HG03135 (cell line): ENCODE data around the gene RIPOR3.
"Not testable (repeated sequence)": the region's sequence is repeated elsewhere in the genome, so short reads cannot be mapped to it uniquely, and the experiment has no call there.

Experiments
- ATAC-seq: cut with Tn5 transposase; IDR thresholded peaks from one replicate; pipeline ENCODE4 v1.9.1; 2021; ENCODE audit warnings: mild to moderate bottlenecking, moderate library complexity; ENCODE audit not compliant: unreplicated experiment

The RIPOR3 gene

GRCh38 chr20:50578061-50578777, 113.1 kb downstream of the RIPOR3 start:
- ATAC-seq, result no peak

DNA sequence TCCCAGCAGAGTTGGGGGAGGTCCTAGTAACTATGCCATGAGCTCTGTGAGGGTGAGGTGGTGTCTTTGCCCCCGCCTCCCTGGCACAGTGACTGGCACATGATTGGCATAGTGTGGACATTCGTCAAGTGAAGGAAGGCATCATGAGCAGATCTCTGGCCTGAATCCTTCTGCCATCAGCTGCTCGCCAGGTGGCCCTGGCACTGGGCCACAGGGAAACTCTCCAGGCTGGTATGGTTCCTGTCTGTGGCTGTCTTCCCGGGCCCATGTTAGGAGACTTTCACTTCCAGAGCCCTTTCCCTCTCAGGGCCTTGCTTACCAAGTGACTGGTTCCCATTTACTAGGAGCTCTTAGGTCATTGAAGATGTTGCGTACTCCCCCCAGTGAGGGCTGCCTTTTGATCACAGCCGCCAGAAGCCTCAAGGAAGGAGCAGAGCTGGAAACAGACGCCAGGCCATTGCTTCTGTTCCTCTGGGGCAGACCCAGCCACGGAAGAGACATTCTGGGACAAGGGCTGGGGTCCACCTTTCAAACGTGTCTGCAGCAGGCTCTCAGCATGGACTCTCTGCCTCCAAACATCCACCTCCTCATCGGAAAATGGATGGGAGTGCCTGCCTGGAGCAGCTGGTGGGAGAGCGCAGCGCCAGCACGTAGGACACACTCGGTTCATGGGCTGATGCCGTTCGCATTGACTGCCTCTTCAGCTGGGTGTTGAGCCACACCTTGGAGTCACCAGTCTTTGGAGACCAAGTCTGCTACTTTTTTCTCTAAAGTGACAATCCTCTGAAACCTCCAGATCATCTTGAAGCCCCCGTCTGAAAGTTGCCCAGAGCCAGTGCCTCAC, 113.9 kb downstream of the RIPOR3 start:
- ATAC-seq, result no peak

DNA sequence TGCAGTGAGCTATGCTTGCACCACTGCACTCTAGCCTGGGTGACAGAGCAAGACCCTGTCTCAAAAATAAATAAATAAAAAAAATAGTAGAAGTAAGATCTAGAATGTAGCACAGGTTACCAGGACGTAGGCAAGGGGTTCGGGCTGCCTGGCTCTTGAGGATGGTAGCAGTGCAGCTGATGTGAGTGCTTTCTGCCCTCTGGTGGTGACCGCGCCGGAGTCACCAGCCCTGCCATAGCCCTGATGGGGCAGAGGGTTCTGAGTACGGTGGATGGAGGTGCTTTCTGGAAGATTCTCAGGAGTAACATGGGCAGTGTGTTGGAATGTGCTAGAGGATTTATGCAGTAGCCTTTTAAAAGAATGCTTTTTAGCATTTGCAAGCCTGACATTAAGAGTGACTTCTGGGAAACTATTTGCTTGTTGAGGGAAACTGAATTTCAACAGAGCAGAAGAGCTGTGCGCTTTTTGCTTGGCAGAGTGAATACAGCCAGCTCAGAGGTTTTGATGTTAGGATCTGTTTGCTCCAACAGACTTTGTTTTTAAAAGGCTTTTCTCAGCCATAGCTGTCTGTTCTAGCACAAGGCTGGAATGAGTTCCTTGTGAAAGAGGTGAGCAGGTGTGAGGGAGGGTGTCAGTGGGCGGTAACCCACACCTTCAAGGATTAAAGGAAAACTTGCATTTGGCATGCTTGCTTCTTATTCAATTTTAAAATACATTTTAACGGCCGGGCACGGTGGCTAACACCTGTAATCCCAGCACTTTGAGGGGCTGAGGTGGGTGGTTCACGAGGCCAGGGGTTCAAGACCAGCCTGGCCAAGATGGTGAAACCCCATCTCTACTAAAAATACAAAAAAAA, 115.2 kb downstream of the RIPOR3 start:
- ATAC-seq, result no peak

DNA sequence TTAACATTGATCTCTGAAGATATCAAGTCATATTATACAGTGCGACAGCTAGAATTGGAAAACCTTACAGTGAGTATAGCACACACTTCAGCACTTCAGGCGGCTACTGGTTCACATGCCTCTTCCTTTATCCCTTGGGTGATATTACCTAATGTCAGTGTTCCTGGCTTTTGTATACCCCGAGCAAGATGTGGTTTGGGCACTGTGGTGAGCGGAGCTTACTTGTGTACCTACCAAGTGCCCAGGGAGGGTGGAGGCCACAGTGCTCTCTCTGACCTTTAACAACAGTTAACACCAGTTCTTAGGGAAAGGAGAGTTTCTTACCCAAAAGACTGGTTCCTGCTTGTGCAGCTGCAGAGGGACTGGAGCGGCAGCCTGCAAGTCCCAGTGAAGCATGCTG, 116.8 kb downstream of the RIPOR3 start:
- ATAC-seq, result no peak

DNA sequence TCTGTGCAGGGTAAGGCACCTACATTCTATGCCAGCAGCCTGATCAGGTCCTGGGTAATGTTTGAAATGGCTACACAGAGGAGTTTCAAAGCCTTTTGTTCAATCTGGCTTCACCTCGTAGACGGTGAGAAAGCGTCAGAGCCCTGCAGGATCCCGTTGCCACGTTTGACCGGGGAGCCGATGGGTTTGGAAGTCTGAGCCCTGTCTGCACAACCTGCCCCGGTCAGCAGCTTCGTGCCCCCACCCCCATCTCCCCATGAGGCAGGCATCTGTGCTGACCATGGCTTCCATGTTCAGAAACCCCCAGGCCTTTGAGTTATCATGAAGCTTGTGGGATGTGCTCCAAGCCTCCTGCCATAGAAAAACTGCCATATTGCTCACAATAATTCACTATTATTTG, 117.2 kb downstream of the RIPOR3 start:
- ATAC-seq, result no peak

- no peak for ATAC-seq
These were observed 118.2 kb downstream of the RIPOR3 start for GRCh38 chr20:50572938-50573777.

- ATAC-seq, result no peak
These were observed 119.9 kb downstream of the RIPOR3 start for GRCh38 chr20:50571466-50571865.

DNA sequence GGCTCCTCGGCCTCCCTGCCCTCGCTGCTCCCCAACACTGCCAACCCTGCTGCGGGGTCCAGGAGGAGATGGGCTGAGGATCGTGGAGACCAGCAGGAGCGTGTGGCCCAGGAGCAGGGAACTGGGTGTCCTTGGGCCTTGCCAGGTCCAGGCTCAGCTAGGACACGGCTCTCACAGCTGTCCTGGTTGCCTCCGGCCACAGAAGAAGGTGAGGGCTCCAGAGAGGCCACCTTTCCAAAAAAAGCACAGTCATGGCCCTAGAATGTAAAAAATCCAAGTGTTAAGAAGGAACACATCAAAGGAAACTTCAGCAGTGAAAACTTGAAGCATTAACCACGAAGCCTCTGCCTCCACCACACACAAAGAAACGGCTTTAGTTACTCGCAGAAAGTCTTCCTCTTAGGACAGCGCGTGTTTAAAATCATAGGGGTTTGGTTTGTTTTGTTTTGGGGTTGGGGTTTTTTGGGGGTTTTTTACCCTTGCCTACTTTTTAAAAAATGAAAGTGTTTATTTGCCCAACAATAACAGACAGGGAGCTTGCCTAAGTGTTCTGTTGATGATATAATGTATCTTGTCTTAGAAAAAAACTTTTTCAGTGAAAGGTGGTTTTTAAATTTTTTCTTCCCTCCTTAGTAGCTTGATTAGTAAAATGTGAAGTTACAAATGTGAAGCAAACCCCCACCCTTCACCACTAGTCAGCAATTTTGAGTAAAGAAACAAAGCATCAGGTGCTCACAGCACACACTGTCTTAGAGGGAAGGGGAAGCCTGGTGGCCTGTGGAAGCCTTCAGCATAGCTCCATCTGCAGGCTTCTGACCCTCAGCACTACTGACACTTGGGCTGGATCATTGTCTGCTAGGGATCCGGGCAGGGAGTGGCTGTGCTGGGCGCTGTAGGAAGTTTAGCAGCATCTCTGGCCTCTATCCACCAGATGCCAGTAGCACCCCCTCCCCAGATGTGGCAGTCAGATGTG, 121.2 kb downstream of the RIPOR3 start:
- ATAC-seq, result peak; percentile 59

DNA sequence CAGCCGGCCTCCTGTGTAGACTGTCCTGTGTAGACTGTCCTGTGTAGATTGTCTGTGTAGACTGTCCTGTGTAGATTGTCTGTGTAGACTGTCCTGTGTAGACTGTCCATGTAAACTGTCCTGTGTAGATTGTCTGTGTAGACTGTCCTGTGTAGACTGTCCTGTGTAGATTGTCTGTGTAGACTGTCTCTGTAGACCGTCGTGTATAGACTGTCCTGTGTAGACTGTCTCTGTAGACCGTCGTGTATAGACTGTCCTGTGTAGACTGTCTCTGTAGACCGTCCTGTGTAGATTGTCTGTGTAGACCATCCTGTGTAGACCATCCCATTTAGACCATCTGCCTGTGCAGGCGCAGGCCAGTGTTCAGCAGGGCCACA, 121.9 kb downstream of the RIPOR3 start:
- not testable (repeated sequence) for ATAC-seq

DNA sequence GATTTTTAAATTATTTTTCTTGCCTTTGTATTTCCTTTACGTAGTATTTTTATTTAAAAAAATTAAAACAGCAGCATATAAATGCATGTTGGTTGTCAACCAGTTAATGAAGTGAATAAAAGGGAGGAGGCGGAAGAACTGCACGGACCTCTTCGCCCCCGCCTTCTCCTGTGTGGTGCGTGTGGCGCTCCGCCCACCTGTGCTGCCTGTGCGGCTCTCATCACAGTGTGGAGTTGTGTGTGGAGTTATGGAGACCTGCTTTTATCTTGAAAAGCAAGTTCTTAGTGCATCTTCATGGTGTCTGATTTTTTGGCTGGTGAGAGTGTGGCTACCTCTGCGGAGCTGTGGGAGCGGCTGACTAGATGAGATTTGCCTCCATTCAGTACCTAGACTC, 122.8 kb downstream of the RIPOR3 start:
- no peak for ATAC-seq

DNA sequence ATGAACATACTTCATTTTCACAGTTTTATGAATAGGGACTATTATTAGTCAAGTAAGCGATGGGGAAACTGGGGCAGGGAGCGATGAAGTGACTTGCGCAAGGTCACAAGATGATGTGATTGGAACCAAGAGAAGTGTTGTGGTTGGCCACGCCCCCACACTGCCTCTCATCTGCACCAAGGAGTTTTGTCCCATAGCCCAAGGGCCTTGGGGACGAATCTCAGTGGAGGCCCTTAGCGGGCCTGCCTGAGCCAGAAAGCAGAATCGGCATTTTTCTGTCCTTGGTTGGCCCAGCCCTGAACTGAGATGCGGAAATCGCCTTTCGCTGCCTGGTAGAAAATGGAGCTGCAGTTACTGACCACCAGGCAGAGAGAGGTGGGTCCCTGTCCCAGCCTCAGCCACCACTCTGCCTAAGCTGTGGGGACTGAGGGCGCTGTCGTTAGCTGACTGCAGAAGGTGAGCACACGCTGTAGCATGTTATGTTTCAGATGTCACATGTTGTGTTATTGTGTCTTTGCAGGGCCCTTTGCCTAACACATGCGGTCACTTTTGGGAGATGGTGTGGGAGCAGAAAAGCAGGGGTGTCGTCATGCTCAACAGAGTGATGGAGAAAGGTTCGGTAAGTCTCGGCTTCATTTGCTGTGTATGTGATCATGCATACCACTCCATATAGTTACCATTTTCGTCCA, 123.3 kb downstream of the RIPOR3 start:
- no peak for ATAC-seq

DNA sequence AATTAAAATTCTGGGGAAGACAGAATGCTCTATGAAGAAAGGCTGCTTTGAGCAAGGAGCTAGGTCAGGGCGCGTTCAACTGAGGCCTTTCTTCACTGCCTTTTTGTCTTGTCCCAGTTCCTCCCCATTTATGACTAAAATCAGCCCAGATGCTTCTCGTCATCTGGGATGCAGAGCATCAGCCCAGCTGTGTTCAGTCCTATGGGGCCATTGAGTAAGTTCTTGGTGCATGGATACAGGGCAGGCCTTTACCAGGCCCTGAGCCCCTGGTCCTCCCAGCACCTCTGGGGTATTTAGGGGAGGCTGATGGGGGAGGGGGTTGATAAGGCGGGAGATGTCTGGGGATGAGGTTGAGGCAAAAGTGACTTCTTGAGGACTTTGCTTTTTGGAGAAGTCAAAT, 125.5 kb downstream of the RIPOR3 start:
- ATAC-seq, result no peak

GRCh38 chr20:50565383-50565782, 126.0 kb downstream of the RIPOR3 start:
- no peak for ATAC-seq

DNA sequence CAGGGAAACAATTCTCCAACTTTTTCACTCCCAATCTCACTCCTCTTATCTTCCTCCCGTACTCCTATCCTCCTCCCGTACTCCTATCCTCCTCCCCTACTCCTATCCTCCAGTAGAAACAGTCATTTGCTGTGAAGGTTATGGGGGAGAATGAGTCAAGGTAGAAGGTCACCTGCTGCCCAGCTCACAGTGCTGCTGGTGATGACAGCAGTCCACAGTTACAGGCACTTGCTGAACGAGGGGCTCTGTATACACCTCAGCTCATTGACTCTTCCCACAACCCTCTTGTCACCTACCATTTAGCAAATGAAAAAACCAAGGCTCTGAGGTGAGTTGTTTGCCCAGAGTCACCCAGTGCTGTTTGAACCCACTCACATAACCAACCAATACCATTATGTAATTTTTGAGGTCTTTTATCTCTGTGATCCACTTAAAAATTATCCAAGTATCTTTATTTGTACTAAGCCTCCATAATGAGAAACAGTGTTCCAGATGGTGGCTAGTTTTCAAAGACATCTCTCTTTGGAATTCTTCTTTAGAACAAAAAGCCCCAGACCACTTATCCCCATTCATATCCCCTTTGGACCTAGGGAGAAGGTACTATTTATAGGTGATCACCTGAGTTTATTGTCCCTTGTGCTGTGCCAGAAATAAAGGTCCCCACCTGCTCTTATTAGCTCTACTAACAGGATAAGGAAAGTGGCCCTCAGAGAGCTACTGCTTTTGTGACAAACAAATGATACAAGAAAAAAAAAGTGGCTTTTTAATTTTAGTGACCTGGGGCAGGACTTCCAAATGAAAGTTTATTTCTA, 128.0 kb downstream of the RIPOR3 start:
- ATAC-seq, result no peak

- no peak for ATAC-seq
These were observed 129.1 kb downstream of the RIPOR3 start for GRCh38 chr20:50562262-50562701.

GRCh38 chr20:50561379-50562078, 129.8 kb downstream of the RIPOR3 start:
- ATAC-seq, result no peak

DNA sequence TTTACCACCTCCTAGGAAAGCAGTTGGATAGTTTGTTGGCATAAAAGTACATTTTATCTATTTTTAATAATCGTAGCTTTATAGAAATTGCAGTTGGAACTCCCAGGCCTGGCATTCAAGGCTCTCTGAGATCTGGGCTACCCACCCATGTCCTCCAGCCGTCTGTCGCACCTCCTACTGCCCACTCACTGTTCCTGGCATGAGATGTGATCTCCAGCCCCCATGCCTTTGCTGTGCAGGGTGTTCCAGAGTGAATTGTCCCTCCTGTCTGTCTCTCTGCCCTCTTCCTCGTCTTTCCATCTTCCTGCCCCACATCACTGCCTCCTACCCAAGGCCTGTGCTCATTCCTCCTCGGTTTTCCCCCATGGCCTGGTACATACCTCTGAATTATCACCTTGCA, 130.5 kb downstream of the RIPOR3 start:
- no peak for ATAC-seq
